Cardiac muscle cell (in vitro differentiated cells and primary cell): ENCODE data around the gene U2AF2. TPM values are rescaled to one million over a fixed set of nuclear protein-coding genes. Genes with fewer than 3 reads are reported as not detected.

Source experiments
- DNase-seq, 2 donors: peaks; one replicate each; pipeline versions ENCODE4 v3.0.0 to v3.0.0-alpha.2; 2010 to 2017; ENCODE audit warnings: low read depth in 1 of 2, low spot score in 1 of 2
- H3K27ac ChIP-seq: fragments of 200-600 bp; sonication (generic); 2 replicates; pipeline ENCODE4 v1.5.1; 2016
- H3K27me3 ChIP-seq: fragments of 200-600 bp; sonication (generic); 2 replicates; pipeline ENCODE4 v1.6.0; 2016; ENCODE audit warnings: control low read depth
- H3K36me3 ChIP-seq: fragments of 200-600 bp; sonication (generic); 2 replicates; pipeline ENCODE4 v1.5.1; 2016; ENCODE audit warnings: control low read depth
- H3K4me1 ChIP-seq: fragments of 200-600 bp; sonication (generic); 2 replicates; pipeline ENCODE4 v1.8.1; 2017; ENCODE audit warnings: low read depth, mild to moderate bottlenecking, mixed run types
- H3K4me3 ChIP-seq: fragments of 200-600 bp; sonication (generic); 2 replicates; pipeline ENCODE4 v1.5.1; 2016; ENCODE audit warnings: mild to moderate bottlenecking
- H3K9me3 ChIP-seq: fragments of 200-600 bp; sonication (generic); 2 replicates; pipeline ENCODE4 v1.5.1; 2017; ENCODE audit warnings: low read depth, mild to moderate bottlenecking, control low read depth
- CTCF ChIP-seq: IDR thresholded peaks from 2 replicates; pipeline ENCODE4 v1.5.1; 2012; ENCODE audit warnings: low read depth, mild to moderate bottlenecking, low read length
- polyA plus RNA-seq: library from polyadenylated mRNA; unstranded; fragments of >200 nt; fragmentation: Nextera tagmentation; extraction: Ambion mirVana; gene quantifications from 2 replicates; pipeline ENCODE4 v1.2.1, GENCODE V29; 2016
- total RNA-seq: library from RNA; depleted of rRNA; stranded (reverse); fragments of >200 nt; gene quantifications from 2 replicates; pipeline ENCODE4 v1.2.3, GENCODE V29; 2016

The U2AF2 gene
- total and polyA plus RNA-seq, 2 experiments from 2014 or later = 13.4 to 187 TPM

GRCh38 chr19:55645512-55645881 lies 9.3 kb upstream of the U2AF2 start:
- no peak for DNase-seq
- H3K27me3 ChIP-seq = no peaks in the 10 kb centered on the region
- H3K9me3 ChIP-seq = no peaks in the 10 kb centered on the region
- H3K4me1 ChIP-seq = peaks cover 19% of the 10 kb centered on the region
- no peak overlapping the region for H3K27ac ChIP-seq
- H3K36me3 ChIP-seq = no peaks in the 10 kb centered on the region
- H3K4me3 ChIP-seq = no peak overlapping the region
- TF ChIP-seq CTCF = no peak

GRCh38 chr19:55646889-55647731 lies 7.7 kb upstream of the U2AF2 start:
- peak overlapping the region; percentile 91 for H3K27ac ChIP-seq
- H3K4me3 ChIP-seq = peak overlapping the region; percentile 94
- TF ChIP-seq CTCF = no peak
- no peaks in the 10 kb centered on the region for H3K36me3 ChIP-seq
- H3K4me1 ChIP-seq = peaks cover 19% of the 10 kb centered on the region
- H3K27me3 ChIP-seq = no peaks in the 10 kb centered on the region
- H3K9me3 ChIP-seq = no peaks in the 10 kb centered on the region
- no peak for DNase-seq

- peaks cover 12% of the 10 kb centered on the region for H3K4me1 ChIP-seq
- H3K4me3 ChIP-seq = peak within 1 kb of the TSS; percentile 94
- no peaks in the 10 kb centered on the region for H3K36me3 ChIP-seq
- no peaks in the 10 kb centered on the region for H3K27me3 ChIP-seq
- H3K27ac ChIP-seq = peak within 1 kb of the TSS; percentile 91
- DNase-seq = peak; percentile 86
- H3K9me3 ChIP-seq = no peaks in the 10 kb centered on the region
- TF ChIP-seq CTCF = no peak
Measured at GRCh38 chr19:55647732-55648584, 6.9 kb upstream of the U2AF2 start, which contains the start of gene CCDC106. TSS of gene CCDC106 (plus strand) at chr19:55648212. CDS start at chr19:55649047, 835 bp downstream.

- no peaks in the 10 kb centered on the region for H3K9me3 ChIP-seq
- TF ChIP-seq CTCF = no peak
- peak in 1 of 2 donors; percentile 29 for DNase-seq
- H3K36me3 ChIP-seq = no peaks in the 10 kb centered on the region
- H3K27me3 ChIP-seq = no peaks in the 10 kb centered on the region
- H3K27ac ChIP-seq = peak overlapping the region; percentile 91
- H3K4me1 ChIP-seq = peaks cover 9% of the 10 kb centered on the region
- peak overlapping the region; percentile 94 for H3K4me3 ChIP-seq
Measured at GRCh38 chr19:55648585-55649267, 6.1 kb upstream of the U2AF2 start.

- Histone ChIP-seq H3K27ac (peak overlapping the region; percentile 6), H3K36me3 (no peaks in the 10 kb centered on the region), H3K9me3 (no peaks in the 10 kb centered on the region), H3K27me3 (no peaks in the 10 kb centered on the region), H3K4me3 (peak overlapping the region; percentile 94), H3K4me1 (peaks cover 4% of the 10 kb centered on the region)
- TF ChIP-seq CTCF = no peak
- no peak for DNase-seq
Measured at GRCh38 chr19:55649268-55650125, 5.3 kb upstream of the U2AF2 start.
